Tibial nerve (tissue), 4 donors: ENCODE measurements around the gene SCRN2. TPM values are rescaled to one million over a fixed set of nuclear protein-coding genes. Genes with fewer than 3 reads are reported as not detected.

Source experiments
- DNase-seq, 2 donors: peaks; one replicate each; pipeline ENCODE4 v3.0.0-alpha.2; 2019; ENCODE audit warnings: low spot score in 2 of 2
- H3K27ac ChIP-seq, 4 donors: fragments of 200-600 bp; sonication (generic) in 3 of 4; one replicate each; pipeline ENCODE4 v1.5.1; 2017 to 2019; ENCODE audit warnings: mild to moderate bottlenecking in 1 of 4
- H3K27me3 ChIP-seq, 2 donors: fragments of 200-600 bp; sonication (generic) in 1 of 2; one replicate each; pipeline versions ENCODE4 v1.5.1 to v1.6.0; 2017 to 2019
- H3K36me3 ChIP-seq, 3 donors: fragments of 200-600 bp; sonication (generic); one replicate each; pipeline ENCODE4 v1.5.1; 2018 to 2019
- H3K4me1 ChIP-seq, 4 donors: fragments of 200-600 bp; sonication (generic) in 3 of 4; one replicate each; pipeline ENCODE4 v1.5.1; 2017 to 2019
- H3K4me3 ChIP-seq, 4 donors: fragments of 200-600 bp; sonication (generic) in 3 of 4; one replicate each; pipeline ENCODE4 v1.5.1; 2017 to 2019; ENCODE audit warnings: mild to moderate bottlenecking in 1 of 4, moderate library complexity in 1 of 4
- H3K9me3 ChIP-seq, 4 donors: fragments of 200-600 bp; sonication (generic) in 3 of 4; one replicate each; pipeline ENCODE4 v1.5.1; 2017 to 2019
- CTCF ChIP-seq, 5 experiments: fragments of 200-600 bp in 3 of 5; fragments of 450-650 bp in 2 of 5; sonication (generic) in 3 of 5; IDR thresholded peaks; one replicate each; pipeline ENCODE4 v1.5.1; 2016 to 2019; ENCODE audit warnings: antibody characterized with exemption in 5 of 5, mild to moderate bottlenecking in 3 of 5, moderate library complexity in 2 of 5
- EP300 ChIP-seq, 2 donors: sonication (generic); formaldehyde crosslinking; IDR thresholded peaks; one replicate each; pipeline ENCODE4 v1.6.1; 2017; ENCODE audit warnings: antibody characterized with exemption in 2 of 2, mild to moderate bottlenecking in 1 of 2
- POLR2A ChIP-seq, 2 donors: fragments of 450-650 bp; IDR thresholded peaks; one replicate each; pipeline ENCODE4 v1.6.1; 2017; ENCODE audit warnings: antibody characterized with exemption in 2 of 2, mild to moderate bottlenecking in 2 of 2, moderate library complexity in 2 of 2
- WGBS, 2 donors: methylation state at CpG; one replicate each; pipeline ENCODE4 v1.1.5; 2018; 5-methylcytosine and 5-hydroxymethylcytosine counted together
- total RNA-seq, 4 donors: library from RNA; depleted of rRNA; stranded (reverse); fragments of >200 nt; gene quantifications; one replicate each; pipeline ENCODE4 v1.1.0, GENCODE V29; 2016

SCRN2 gene
- total RNA-seq, 4 donors from 2014 or later: 49.8 to 68.6 (median 56.6) TPM

GRCh38 chr17:47870056-47870455 lies 29.0 kb upstream of the SCRN2 start:
- no peak overlapping the region for H3K27ac ChIP-seq
- peaks cover 0 to 78% of the 10 kb centered on the region in 2 donors for H3K27me3 ChIP-seq
- no peaks in the 10 kb centered on the region for H3K9me3 ChIP-seq
- WGBS, 2 donors: 24 to 32% methylated on average over 1 of the region's 1 CpG
- H3K4me3 ChIP-seq: no peak overlapping the region
- peaks cover 0 to 14% (median 3%) of the 10 kb centered on the region in 4 donors for H3K4me1 ChIP-seq
- TF ChIP-seq EP300 (IDR thresholded peaks at IDR 0.05) (no peak), CTCF (IDR thresholded peaks at IDR 0.05) (no peak), POLR2A (IDR thresholded peaks at IDR 0.05) (no peak)
- no peaks in the 10 kb centered on the region for H3K36me3 ChIP-seq
- DNase-seq: no peak

DNA sequence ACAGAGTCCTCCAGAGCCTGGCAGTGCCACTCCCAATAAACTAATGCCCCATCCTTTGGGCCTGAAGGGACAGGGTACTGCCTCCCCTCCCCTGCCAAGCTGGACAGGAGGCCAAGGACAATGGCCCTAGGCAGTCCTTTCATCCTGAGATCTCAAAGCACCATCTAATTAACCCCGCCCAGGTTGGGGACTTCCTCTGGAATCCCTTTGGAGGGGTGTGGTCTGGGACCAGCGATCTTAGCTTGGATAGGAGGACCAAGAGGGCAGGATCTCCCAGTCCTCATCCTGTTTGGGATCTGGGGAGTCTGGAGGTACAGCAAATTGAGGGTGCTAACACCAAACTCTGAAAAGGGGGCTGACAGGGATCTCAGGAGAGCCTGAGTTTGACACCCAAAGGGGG lies 28.0 kb upstream of the SCRN2 start:
- DNase-seq: no peak
- Histone ChIP-seq H3K4me1 (peaks cover 0 to 14% (median 3%) of the 10 kb centered on the region in 4 donors), H3K9me3 (no peaks in the 10 kb centered on the region), H3K27ac (no peak overlapping the region), H3K4me3 (no peak overlapping the region), H3K27me3 (peaks cover 0 to 72% of the 10 kb centered on the region in 2 donors), H3K36me3 (no peaks in the 10 kb centered on the region)
- WGBS, 2 donors: 18 to 29% methylated on average over 2 of the region's 2 CpGs
- TF ChIP-seq CTCF (IDR thresholded peaks at IDR 0.05): no peak
- no peak for TF ChIP-seq EP300 (IDR thresholded peaks at IDR 0.05)
- TF ChIP-seq POLR2A (IDR thresholded peaks at IDR 0.05): no peak

DNA sequence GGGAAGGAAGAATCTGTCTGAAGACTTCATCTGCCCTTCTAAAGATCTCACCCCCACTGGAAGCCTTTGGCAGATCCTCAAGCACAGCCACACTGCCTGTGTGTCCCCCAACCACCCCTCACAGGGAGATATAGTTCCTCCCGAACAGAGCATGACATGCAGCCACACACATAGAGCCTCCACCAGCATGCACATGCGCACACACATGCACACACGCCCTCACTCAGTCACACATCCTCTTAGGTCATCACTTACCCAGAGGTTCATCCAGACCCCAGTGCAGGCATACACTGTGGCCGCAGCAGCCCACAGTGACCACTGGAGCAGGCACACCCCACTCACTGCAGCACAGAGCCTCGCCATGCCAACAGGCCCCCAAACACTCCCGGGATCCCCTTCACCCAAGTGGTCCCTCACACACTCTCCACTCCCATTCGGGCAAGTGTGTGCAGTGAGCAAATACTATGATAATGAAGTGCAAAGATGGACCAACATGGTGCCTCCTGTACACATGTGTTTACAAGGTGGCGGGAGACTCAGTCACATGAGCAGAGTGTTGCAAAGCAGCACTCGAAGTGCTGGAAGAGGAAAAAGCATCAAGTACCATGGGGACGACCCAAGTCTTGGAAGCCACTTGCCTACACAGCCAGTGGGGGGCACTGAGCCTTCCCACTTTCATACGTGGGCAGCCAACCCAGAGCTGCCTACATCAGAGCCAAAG lies 26.9 kb upstream of the SCRN2 start:
- no peak for DNase-seq
- Histone ChIP-seq H3K27ac (no peak overlapping the region), H3K4me1 (peaks cover 0 to 10% (median 3%) of the 10 kb centered on the region in 4 donors), H3K27me3 (peaks cover 0 to 65% of the 10 kb centered on the region in 2 donors), H3K4me3 (no peak overlapping the region), H3K36me3 (no peaks in the 10 kb centered on the region), H3K9me3 (no peaks in the 10 kb centered on the region)
- TF ChIP-seq EP300 (IDR thresholded peaks at IDR 0.05) (no peak), CTCF (IDR thresholded peaks at IDR 0.05) (no peak), POLR2A (IDR thresholded peaks at IDR 0.05) (no peak)
- WGBS, 2 donors: 86 to 87% methylated on average over 11 of the region's 11 CpGs

DNA sequence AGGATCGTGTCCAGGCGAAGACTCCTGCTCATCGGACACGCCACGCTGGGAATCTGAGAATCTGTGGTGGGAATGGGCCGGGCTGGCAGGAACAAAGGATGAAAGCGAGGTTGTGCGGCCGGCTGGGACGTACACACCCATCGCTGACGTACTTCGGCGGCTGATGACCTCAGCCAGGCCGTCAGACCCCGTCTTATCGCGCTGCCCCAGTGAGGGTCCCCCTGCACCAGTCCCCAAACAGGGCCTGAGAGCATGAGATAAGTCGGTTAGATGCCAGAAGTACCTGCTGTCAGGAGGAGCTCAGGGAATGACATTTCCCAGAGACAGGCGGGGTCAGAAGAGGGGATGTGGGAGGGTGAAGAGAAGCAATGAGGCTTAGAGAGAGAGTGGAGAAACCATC lies 25.9 kb upstream of the SCRN2 start:
- no peak overlapping the region for H3K27ac ChIP-seq
- TF ChIP-seq POLR2A (IDR thresholded peaks at IDR 0.05) (no peak), EP300 (IDR thresholded peaks at IDR 0.05) (no peak), CTCF (IDR thresholded peaks at IDR 0.05) (no peak)
- 54 to 62% methylated on average over 20 of the region's 20 CpGs for WGBS, 2 donors
- H3K36me3 ChIP-seq: no peaks in the 10 kb centered on the region
- H3K9me3 ChIP-seq: no peaks in the 10 kb centered on the region
- no peak for DNase-seq
- H3K4me1 ChIP-seq: peaks cover 0 to under 1% (median 0%) of the 10 kb centered on the region in 4 donors
- peaks cover 0 to 55% of the 10 kb centered on the region in 2 donors for H3K27me3 ChIP-seq
- no peak overlapping the region for H3K4me3 ChIP-seq

DNA sequence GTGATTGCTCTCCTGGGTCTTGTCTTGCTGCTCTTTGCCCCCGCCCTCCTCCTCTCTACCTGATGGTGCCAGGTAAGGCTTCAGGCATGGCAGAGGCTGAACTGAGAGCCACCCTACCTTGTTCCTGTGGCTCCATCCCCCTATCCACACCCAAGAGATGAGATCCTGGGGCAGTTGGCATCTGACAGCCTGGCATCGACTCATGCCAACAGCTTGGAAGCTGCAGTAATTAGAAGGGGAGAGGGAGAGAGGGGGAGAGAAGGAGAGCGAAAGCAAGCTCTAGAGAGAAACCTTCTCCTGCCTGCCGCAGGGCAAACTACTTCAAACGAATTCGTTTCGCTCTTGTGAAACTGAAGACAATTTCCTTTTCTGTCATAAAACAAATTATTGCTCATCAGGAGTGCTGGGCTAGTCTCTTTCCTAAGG lies 23.7 kb upstream of the SCRN2 start:
- no peak for DNase-seq
- WGBS, 2 donors: 24 to 30% methylated on average over 7 of the region's 7 CpGs

More for the DNA sequence above, 23.7 kb upstream of the SCRN2 start:
- TF ChIP-seq POLR2A (IDR thresholded peaks at IDR 0.05) (no peak), EP300 (IDR thresholded peaks at IDR 0.05) (no peak), CTCF (IDR thresholded peaks at IDR 0.05) (no peak)
- H3K4me3 ChIP-seq: no peak overlapping the region
- H3K36me3 ChIP-seq: no peaks in the 10 kb centered on the region
- peaks cover 0 to 46% of the 10 kb centered on the region in 2 donors for H3K27me3 ChIP-seq
- no peaks in the 10 kb centered on the region for H3K4me1 ChIP-seq
- no peaks in the 10 kb centered on the region for H3K9me3 ChIP-seq
- H3K27ac ChIP-seq: no peak overlapping the region
